Lung (tissue), 12 donors: Measurements from ENCODE around the gene PDGFD. TPM values are rescaled to one million over a fixed set of nuclear protein-coding genes. Genes with fewer than 3 reads are reported as not detected.
A peak's percentile ranks its signal among the peaks of the same experiment; 100 is the strongest.

Experiments
- ATAC-seq: fragments of 200-7000 bp; cut with Tn5 transposase; one replicate; pipeline ENCODE4 v1.9.1; 2020; ENCODE audit warnings: moderate number of reproducible peaks; ENCODE audit not compliant: insufficient read depth, low FRiP score
- DNase-seq, 3 donors: peaks; one replicate each; pipeline ENCODE4 v3.0.0-alpha.2; 2013 to 2017
- H3K27ac ChIP-seq, 2 donors: one replicate each; pipeline ENCODE4 v1.5.1; 2013; ENCODE audit warnings: mild to moderate bottlenecking in 2 of 2, moderate library complexity in 2 of 2, control low read depth in 1 of 2, inconsistent platforms in 1 of 2, low read depth in 1 of 2, low read length in 1 of 2
- H3K27me3 ChIP-seq, 3 donors: one replicate each; pipeline ENCODE4 v1.5.1; 2013; ENCODE audit warnings: low read length in 2 of 3; ENCODE audit not compliant: control insufficient read depth in 3 of 3, insufficient read depth in 3 of 3
- H3K36me3 ChIP-seq, 4 donors: one replicate each; pipeline ENCODE4 v1.5.1; 2013; ENCODE audit warnings: low read length in 4 of 4, mild to moderate bottlenecking in 1 of 4, moderate library complexity in 1 of 4; ENCODE audit not compliant: control insufficient read depth in 4 of 4, insufficient read depth in 4 of 4
- H3K4me1 ChIP-seq, 5 donors: one replicate each; pipeline ENCODE4 v1.5.1; 2013; ENCODE audit warnings: low read length in 5 of 5, mild to moderate bottlenecking in 2 of 5, moderate library complexity in 1 of 5; ENCODE audit not compliant: control insufficient read depth in 5 of 5, insufficient read depth in 5 of 5
- H3K4me3 ChIP-seq: one replicate; pipeline ENCODE4 v1.5.1; 2013; ENCODE audit warnings: mild to moderate bottlenecking, control low read depth, moderate library complexity
- H3K9ac ChIP-seq, 2 donors: one replicate each; pipeline ENCODE4 v1.5.1; 2013; ENCODE audit warnings: low read length in 2 of 2, control low read depth in 1 of 2; ENCODE audit not compliant: insufficient read depth in 1 of 2
- H3K9me3 ChIP-seq, 4 donors: one replicate each; pipeline ENCODE4 v1.5.1; 2013; ENCODE audit warnings: low read length in 3 of 4, mild to moderate bottlenecking in 1 of 4, moderate library complexity in 1 of 4; ENCODE audit not compliant: control insufficient read depth in 4 of 4, insufficient read depth in 3 of 4
- CTCF ChIP-seq: IDR thresholded peaks from 2 replicates; pipeline ENCODE4 v1.5.1; 2012; ENCODE audit warnings: mild to moderate bottlenecking; ENCODE audit errors: control extremely low read depth, extremely low read depth
- WGBS, 2 donors: extraction: QIAGEN DNeasy Blood & Tissue Kit; methylation state at CpG; one replicate each; pipeline ENCODE4 v1.1.7; 2013; 5-methylcytosine and 5-hydroxymethylcytosine counted together
- polyA plus RNA-seq, 2 donors: library from polyadenylated mRNA; stranded (reverse); fragments of 200-250 nt; gene quantifications; one replicate each; pipeline ENCODE4 v1.2.1, GENCODE V29; 2013
- total RNA-seq, 2 donors: library from RNA; depleted of rRNA in 1 of 2; stranded (reverse); fragments of >200 nt in 1 of 2; gene quantifications; one replicate each; pipeline ENCODE4 v1.2.1, GENCODE V29; 2014 to 2021
- donor health status: control.
- donor health status: control.
- donor health status: Bipolar disorder and iron deficiency.
- donor health status: healthy.
- donor health status: DM: yes; HTN: yes; CAD: no.

PDGFD gene
- total and polyA plus RNA-seq, 4 donors = 0.71 to 10.6 (median 1.4) TPM

GRCh38 chr11:103980108-103980507 lies 183.8 kb downstream of the PDGFD start:
- 90 to 93% methylated on average over 1 of the region's 1 CpG for WGBS, 2 donors
- Histone ChIP-seq H3K36me3 (peaks cover 0 to 6% (median 0%) of the 10 kb centered on the region in 4 donors), H3K27ac (no peak overlapping the region), H3K4me3 (no peak overlapping the region), H3K9me3 (no peaks in the 10 kb centered on the region), H3K27me3 (no peaks in the 10 kb centered on the region), H3K9ac (no peak overlapping the region), H3K4me1 (no peaks in the 10 kb centered on the region)
- DNase-seq (no peak), ATAC-seq (no peak)
- no peak for TF ChIP-seq CTCF

- ATAC-seq = no peak
- TF ChIP-seq CTCF = no peak
- DNase-seq = peak in 2 of 3 donors; percentile 14 to 29
- no peak overlapping the region for H3K27ac ChIP-seq
- H3K4me1 ChIP-seq = no peaks in the 10 kb centered on the region
- WGBS, 2 donors = 77 to 90% methylated on average over 5 of the region's 5 CpGs
- no peak overlapping the region for H3K4me3 ChIP-seq
- H3K36me3 ChIP-seq = peaks cover 0 to 6% (median 0%) of the 10 kb centered on the region in 4 donors
- no peaks in the 10 kb centered on the region for H3K27me3 ChIP-seq
- no peaks in the 10 kb centered on the region for H3K9me3 ChIP-seq
- no peak overlapping the region for H3K9ac ChIP-seq
Measured at GRCh38 chr11:103978616-103979595, 185.0 kb downstream of the PDGFD start.

GRCh38 chr11:103972013-103972412 lies 191.9 kb downstream of the PDGFD start:
- WGBS, 2 donors = 84 to 88% methylated on average over 4 of the region's 4 CpGs
- DNase-seq = no peak

More at GRCh38 chr11:103972013-103972412, 191.9 kb downstream of the PDGFD start:
- Histone ChIP-seq H3K4me1 (no peaks in the 10 kb centered on the region), H3K9ac (no peak overlapping the region), H3K36me3 (no peaks in the 10 kb centered on the region), H3K27ac (no peak overlapping the region), H3K27me3 (no peaks in the 10 kb centered on the region), H3K9me3 (no peaks in the 10 kb centered on the region), H3K4me3 (no peak overlapping the region)
- ATAC-seq = no peak
- TF ChIP-seq CTCF = no peak
